ENCODE measurements around the gene UTS2R. TPM values are rescaled to one million over a fixed set of nuclear protein-coding genes. Genes with fewer than 3 reads are reported as not detected.
A peak's percentile ranks its signal among the peaks of the same experiment; 100 is the strongest.

The UTS2R gene
- polyA plus RNA-seq, 1 of the 3 experiments (the other 2 are of a cell fraction): not detected

DNA sequence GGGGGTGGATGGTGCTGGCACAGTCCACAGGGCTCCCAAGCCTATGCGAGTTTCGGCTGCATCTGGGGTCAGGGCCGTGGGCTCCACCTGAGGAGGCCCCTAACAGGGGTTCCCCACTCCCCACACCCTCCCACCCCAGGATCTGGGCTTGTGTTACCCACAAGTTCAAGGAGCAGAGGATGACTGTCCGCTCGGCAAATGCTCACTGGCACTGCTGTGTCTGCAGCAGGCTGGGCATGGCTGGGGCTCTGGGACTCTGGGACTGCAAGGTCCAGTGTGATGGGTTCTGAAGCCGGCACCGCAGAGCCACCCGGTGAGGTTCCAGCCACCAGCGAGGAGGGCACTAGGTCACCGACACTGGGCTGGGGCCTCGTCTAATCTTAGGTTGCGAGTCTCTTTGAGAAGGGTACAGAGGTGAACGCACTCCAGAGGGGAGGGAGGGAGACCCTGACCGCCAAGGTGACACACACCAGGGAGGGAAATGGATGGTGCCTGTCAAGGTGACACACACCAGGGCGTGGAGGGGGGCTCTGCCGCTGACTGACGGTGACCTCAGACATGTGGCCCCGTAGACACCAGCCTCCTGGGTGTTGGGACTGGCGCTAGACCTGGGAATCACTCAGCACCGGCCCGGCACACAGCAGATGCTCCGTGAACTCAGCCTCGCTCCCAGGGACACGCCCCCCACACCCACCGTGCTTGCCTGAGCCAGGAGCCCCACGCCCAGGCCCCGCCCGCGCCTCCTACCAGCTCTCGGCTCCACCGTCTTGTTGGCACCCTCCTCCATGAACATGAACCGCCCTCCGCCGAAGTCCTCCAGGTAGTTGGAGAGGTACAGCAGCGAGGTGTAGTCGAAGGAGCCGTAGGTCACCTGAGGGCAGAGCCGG lies 26.1 kb downstream of the UTS2R start:
- Histone ChIP-seq H3K79me2 (ENCODE audit: insufficient read depth) (no peaks in the 10 kb centered on the region), H3K36me3 (replicated peaks in 1 of 2; ENCODE audit: control insufficient read depth in 1 of 2, insufficient read depth in 2 of 2, low read length in 1 of 2) (peaks cover 5% of the 10 kb centered on the region in 2 experiments), H3K9me3 (no peaks in the 10 kb centered on the region), H3K9me2 (no peaks in the 10 kb centered on the region), H2AFZ (ENCODE audit: low read depth) (no peak overlapping the region), H3K27me3 (ENCODE audit: insufficient read depth) (no peaks in the 10 kb centered on the region), H3K4me3 (ENCODE audit: low read depth in 2 of 2, low read length in 1 of 2) (no peak overlapping the region), H3K27ac (ENCODE audit: low read depth in 2 of 2, low read length in 1 of 2) (no peak overlapping the region), H4K20me1 (ENCODE audit: insufficient read depth) (no peaks in the 10 kb centered on the region), H3K4me2 (no peak overlapping the region), H3F3A (replicated peaks; ENCODE audit: insufficient read depth) (peaks cover 11% of the 10 kb centered on the region), H3K9ac (no peak overlapping the region), H3K4me1 (ENCODE audit: control insufficient read depth in 1 of 2, insufficient read depth in 2 of 2, low read depth in 1 of 2, low read length in 1 of 2) (peaks cover 9 to 35% of the 10 kb centered on the region in 2 experiments; a peak in 3 of 4 replicates)
- CTCF ChIA-PET: interaction anchor here (1.1 to 5.5 kb wide), 8 partner anchors 10 to 67 kb away, joined by 3 to 45 read pairs (median 10); no protein-coding TSS in a partner anchor
- WGBS (ENCODE audit: low lambda C conversion rate): 89% methylated on average over 25 of the region's 38 CpGs
- no peak for DNase-seq
- TF ChIP-seq, protein P1, sequence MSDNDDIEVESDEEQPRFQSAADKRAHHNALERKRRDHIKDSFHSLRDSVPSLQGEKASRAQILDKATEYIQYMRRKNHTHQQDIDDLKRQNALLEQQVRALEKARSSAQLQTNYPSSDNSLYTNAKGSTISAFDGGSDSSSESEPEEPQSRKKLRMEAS (IDR thresholded peaks at IDR 0.05; ENCODE audit: low read depth): no peak
- no peak for TF ChIP-seq RCOR1 (IDR thresholded peaks at IDR 0.05; ENCODE audit: low read length)
- TF ChIP-seq RXRA (IDR thresholded peaks at IDR 0.05; ENCODE audit: borderline replicate concordance, low read depth): no peak
- TF ChIP-seq, protein P2, sequence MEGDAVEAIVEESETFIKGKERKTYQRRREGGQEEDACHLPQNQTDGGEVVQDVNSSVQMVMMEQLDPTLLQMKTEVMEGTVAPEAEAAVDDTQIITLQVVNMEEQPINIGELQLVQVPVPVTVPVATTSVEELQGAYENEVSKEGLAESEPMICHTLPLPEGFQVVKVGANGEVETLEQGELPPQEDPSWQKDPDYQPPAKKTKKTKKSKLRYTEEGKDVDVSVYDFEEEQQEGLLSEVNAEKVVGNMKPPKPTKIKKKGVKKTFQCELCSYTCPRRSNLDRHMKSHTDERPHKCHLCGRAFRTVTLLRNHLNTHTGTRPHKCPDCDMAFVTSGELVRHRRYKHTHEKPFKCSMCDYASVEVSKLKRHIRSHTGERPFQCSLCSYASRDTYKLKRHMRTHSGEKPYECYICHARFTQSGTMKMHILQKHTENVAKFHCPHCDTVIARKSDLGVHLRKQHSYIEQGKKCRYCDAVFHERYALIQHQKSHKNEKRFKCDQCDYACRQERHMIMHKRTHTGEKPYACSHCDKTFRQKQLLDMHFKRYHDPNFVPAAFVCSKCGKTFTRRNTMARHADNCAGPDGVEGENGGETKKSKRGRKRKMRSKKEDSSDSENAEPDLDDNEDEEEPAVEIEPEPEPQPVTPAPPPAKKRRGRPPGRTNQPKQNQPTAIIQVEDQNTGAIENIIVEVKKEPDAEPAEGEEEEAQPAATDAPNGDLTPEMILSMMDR (IDR thresholded peaks at IDR 0.05): no peak
- TF ChIP-seq CHD2 (IDR thresholded peaks at IDR 0.05; ENCODE audit: low read length, partially characterized antibody): no peak
- no peak for TF ChIP-seq EZH2phosphoT487 (IDR thresholded peaks at IDR 0.05; ENCODE audit: borderline replicate concordance, low read depth)
- POLR2A ChIA-PET: no interaction called here

DNA sequence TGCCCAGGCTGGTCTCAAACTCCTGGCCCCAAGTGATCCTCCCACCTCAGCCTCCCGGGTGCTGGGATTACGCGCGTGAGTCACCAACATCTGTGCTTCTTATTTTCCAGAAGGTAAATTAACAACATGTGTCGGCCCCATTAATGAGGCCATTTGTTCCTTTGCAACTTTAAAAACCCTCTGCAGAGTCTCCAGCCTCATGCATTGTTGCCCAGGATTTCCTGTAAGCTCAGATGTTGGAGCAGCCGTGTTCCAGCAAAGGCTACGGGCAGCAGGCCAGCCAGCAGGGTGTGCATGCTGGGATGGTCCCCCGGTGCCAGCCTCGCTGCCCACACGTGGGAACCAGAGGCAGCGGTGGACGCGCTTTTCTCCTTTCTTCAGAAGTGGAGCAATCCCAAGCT lies 27.5 kb downstream of the UTS2R start:
- Histone ChIP-seq H3K27ac (ENCODE audit: low read depth in 2 of 2, low read length in 1 of 2) (peak overlapping the region; percentile 11 to 84; a peak in 3 of 4 replicates), H3K79me2 (ENCODE audit: insufficient read depth) (no peaks in the 10 kb centered on the region), H3K9me3 (no peaks in the 10 kb centered on the region), H3K4me3 (ENCODE audit: low read depth in 2 of 2, low read length in 1 of 2) (no peak overlapping the region), H4K20me1 (ENCODE audit: insufficient read depth) (no peaks in the 10 kb centered on the region), H3F3A (replicated peaks; ENCODE audit: insufficient read depth) (peaks cover 11% of the 10 kb centered on the region), H3K4me1 (ENCODE audit: control insufficient read depth in 1 of 2, insufficient read depth in 2 of 2, low read depth in 1 of 2, low read length in 1 of 2) (peaks cover 9 to 35% of the 10 kb centered on the region in 2 experiments; a peak in 3 of 4 replicates), H3K36me3 (replicated peaks in 1 of 2; ENCODE audit: control insufficient read depth in 1 of 2, insufficient read depth in 2 of 2, low read length in 1 of 2) (peaks cover 2 to 5% of the 10 kb centered on the region in 2 experiments), H2AFZ (ENCODE audit: low read depth) (no peak overlapping the region), H3K4me2 (peak overlapping the region; percentile 4; the same call in 1 of the 2 replicates), H3K9ac (no peak overlapping the region), H3K27me3 (ENCODE audit: insufficient read depth) (no peaks in the 10 kb centered on the region), H3K9me2 (no peaks in the 10 kb centered on the region)
- WGBS (ENCODE audit: low lambda C conversion rate): 28% methylated on average over 12 of the region's 13 CpGs
- ChIA-PET CTCF (interaction anchor here (0.8 to 5.5 kb wide), 20 partner anchors 9 to 163 kb away, joined by 3 to 45 read pairs (median 5); partner anchors contain the start of gene UTS2R), POLR2A (interaction anchor here (0.7 to 1.2 kb wide), 3 partner anchors 13 to 116 kb away, joined by 3 to 4 read pairs (median 4); no protein-coding TSS in a partner anchor)
- peak; percentile 97 for DNase-seq
- peak in 1 of 2 experiments; percentile 59; a peak in 2 of 4 replicates for TF ChIP-seq EP300 (IDR thresholded peaks at IDR 0.05; ENCODE audit: borderline replicate concordance in 1 of 2, low read depth in 1 of 2, low read length in 1 of 2)
- no peak for TF ChIP-seq FOXM1 (IDR thresholded peaks at IDR 0.05; ENCODE audit: low read depth)
- no peak for TF ChIP-seq SMC3 (IDR thresholded peaks at IDR 0.05; ENCODE audit: low read depth, low read length)
- TF ChIP-seq TCF12 (IDR thresholded peaks at IDR 0.05): peak; percentile 98
- TF ChIP-seq MXI1 (IDR thresholded peaks at IDR 0.05; ENCODE audit: low read depth, low read length): peak; percentile 98
- TF ChIP-seq, protein P3, sequence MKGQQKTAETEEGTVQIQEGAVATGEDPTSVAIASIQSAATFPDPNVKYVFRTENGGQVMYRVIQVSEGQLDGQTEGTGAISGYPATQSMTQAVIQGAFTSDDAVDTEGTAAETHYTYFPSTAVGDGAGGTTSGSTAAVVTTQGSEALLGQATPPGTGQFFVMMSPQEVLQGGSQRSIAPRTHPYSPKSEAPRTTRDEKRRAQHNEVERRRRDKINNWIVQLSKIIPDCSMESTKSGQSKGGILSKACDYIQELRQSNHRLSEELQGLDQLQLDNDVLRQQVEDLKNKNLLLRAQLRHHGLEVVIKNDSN (IDR thresholded peaks at IDR 0.05; ENCODE audit: borderline replicate concordance, low read depth): no peak
- TF ChIP-seq, protein P4, sequence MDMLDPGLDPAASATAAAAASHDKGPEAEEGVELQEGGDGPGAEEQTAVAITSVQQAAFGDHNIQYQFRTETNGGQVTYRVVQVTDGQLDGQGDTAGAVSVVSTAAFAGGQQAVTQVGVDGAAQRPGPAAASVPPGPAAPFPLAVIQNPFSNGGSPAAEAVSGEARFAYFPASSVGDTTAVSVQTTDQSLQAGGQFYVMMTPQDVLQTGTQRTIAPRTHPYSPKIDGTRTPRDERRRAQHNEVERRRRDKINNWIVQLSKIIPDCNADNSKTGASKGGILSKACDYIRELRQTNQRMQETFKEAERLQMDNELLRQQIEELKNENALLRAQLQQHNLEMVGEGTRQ (IDR thresholded peaks at IDR 0.05; ENCODE audit: borderline replicate concordance, low read depth, low read length): peak; percentile 39; the same call in 1 of the 2 replicates
- peak; percentile 80 for TF ChIP-seq NFIC (IDR thresholded peaks at IDR 0.05; ENCODE audit: borderline replicate concordance)
- TF ChIP-seq SIN3A (IDR thresholded peaks at IDR 0.05; ENCODE audit: borderline replicate concordance, low read depth, low read length): peak; percentile 68; the same call in 1 of the 2 replicates
- TF ChIP-seq, protein P5, sequence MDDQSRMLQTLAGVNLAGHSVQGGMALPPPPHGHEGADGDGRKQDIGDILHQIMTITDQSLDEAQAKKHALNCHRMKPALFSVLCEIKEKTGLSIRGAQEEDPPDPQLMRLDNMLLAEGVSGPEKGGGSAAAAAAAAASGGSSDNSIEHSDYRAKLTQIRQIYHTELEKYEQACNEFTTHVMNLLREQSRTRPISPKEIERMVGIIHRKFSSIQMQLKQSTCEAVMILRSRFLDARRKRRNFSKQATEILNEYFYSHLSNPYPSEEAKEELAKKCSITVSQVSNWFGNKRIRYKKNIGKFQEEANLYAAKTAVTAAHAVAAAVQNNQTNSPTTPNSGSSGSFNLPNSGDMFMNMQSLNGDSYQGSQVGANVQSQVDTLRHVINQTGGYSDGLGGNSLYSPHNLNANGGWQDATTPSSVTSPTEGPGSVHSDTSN (IDR thresholded peaks at IDR 0.05): peak; percentile 49
- peak; percentile 67 for TF ChIP-seq FOSL2 (IDR thresholded peaks at IDR 0.05; ENCODE audit: borderline replicate concordance, low read depth)
- TF ChIP-seq RXRA (IDR thresholded peaks at IDR 0.05; ENCODE audit: borderline replicate concordance, low read depth): no peak
- no peak for TF ChIP-seq MEF2A (IDR thresholded peaks at IDR 0.05; ENCODE audit: borderline replicate concordance, low read depth)
- TF ChIP-seq, protein P1 (IDR thresholded peaks at IDR 0.05; ENCODE audit: low read depth): peak; percentile 88
- peak; percentile 78 for TF ChIP-seq POLR2AphosphoS5 (IDR thresholded peaks at IDR 0.05; ENCODE audit: low read depth, low read length)
- 0 out of 2 replicates have a peak, but pooled peaks have one; percentile 30 for TF ChIP-seq ELF1 (IDR thresholded peaks at IDR 0.05)
